Hematopoietic multipotent progenitor cell (in vitro differentiated cells): ENCODE results near the gene MXRA8. TPM values are rescaled to one million over a fixed set of nuclear protein-coding genes. Genes with fewer than 3 reads are reported as not detected.
"Not testable (repeated sequence)": the region's sequence is repeated elsewhere in the genome, so short reads cannot be mapped to it uniquely, and the experiment has no call there.

Experiments used
- DNase-seq, 3 donors: peaks; one replicate each; pipeline ENCODE4 v3.0.0-alpha.2; 2011 to 2015; ENCODE audit warnings: low read depth in 2 of 3, low spot score in 2 of 3
- total RNA-seq: library from RNA; depleted of rRNA; stranded (reverse); fragments of >200 nt; gene quantifications from one replicate; pipeline ENCODE4 v1.2.3, GENCODE V29; 2012

Gene MXRA8, protein sequence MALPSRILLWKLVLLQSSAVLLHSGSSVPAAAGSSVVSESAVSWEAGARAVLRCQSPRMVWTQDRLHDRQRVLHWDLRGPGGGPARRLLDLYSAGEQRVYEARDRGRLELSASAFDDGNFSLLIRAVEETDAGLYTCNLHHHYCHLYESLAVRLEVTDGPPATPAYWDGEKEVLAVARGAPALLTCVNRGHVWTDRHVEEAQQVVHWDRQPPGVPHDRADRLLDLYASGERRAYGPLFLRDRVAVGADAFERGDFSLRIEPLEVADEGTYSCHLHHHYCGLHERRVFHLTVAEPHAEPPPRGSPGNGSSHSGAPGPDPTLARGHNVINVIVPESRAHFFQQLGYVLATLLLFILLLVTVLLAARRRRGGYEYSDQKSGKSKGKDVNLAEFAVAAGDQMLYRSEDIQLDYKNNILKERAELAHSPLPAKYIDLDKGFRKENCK
- total RNA-seq = not detected

DNA sequence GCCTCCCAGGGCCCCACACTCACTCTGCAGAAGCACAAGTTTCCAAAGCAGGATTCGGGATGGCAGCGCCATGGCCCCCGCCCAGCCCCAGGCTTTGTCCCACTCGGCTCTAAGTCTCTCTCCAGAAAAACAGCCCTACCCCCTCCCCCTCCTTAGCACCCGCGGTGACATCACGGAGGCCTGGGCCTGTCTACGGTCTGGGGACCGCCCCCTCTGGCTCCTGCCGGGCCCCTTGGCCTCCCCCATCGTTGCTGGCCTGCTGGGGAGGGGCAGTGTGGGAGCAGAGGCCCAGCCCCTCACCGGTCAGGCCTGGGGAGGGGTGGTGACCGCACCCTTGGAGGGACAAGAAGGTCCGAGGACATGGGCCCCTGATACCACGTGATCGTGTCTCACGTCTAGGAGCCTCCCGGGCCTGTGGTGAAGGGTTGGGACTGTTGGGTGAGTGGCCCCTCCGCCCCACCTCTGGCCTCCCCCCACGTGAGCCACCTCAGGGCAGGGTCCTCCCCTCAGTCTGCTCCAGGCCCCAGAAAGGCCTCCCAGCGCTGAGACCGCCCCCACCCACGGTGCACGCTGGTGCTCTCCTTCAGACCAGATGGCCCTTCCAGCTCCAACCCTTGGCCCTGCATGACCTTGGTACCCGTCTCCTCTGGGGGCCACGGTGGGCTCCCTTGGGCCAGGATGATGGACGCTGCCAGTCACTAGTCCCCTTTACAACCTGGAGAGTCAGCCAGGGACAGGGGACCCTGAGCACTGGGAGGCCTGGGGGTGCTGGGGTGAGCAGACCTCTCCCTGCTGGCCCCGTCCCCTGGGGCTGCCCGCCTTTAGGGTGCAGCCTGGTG lies at the start of gene MXRA8:
Gene MXRA8 (minus strand): TSS at position 123 of the 839 bp plus-strand sequence. CDS start 51 bp downstream, at position 72.
- peak in 1 of 3 donors; percentile 28 for DNase-seq

GRCh38 chr1:1407636-1408318 lies 49.4 kb upstream of the MXRA8 start:
- DNase-seq = peak in 2 of 3 donors; percentile 62 to 64

GRCh38 chr1:1406821-1407635 lies 48.7 kb upstream of the MXRA8 start, which contains the start of gene MRPL20:
Gene MRPL20 (minus strand): TSS chr1:1407293. CDS start chr1:1407217, 76 bp downstream.
- peak; percentile 88 to 96 (median 94) for DNase-seq

DNA sequence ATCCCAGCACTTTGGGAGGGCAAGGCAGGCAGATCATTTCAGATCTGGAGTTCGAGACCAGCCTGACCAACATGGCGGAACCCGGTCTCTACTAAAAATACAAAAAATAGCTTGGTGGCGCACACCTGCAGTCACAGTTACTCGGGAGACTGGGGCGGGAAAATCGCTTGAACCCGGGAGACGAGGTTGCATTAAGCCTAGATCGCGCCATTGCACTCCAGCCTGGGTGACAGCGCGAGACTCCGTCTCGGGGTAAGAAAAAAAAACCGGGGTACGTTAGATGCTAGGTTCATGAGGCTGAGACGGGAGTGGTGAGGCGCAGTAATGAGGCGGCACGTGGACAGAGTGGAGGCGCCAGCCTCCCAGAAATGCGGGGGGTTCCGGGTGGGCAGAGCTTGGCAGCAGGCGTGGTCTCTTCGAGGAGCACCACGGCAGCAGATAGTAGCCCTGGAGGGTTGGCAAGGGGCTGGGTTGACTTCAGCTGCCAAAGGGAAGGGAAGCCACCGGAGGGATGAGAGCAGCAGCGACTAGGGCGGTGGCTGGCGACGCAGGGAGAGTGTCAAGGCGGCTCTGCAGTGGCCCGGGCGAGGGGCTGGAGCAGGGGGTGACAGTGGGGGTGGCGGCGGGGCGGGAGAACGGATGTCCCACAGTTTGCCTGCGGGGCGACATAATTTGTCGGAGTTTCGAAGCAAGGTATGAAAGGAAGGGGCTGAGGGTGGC lies 47.9 kb upstream of the MXRA8 start:
- no peak for DNase-seq

DNA sequence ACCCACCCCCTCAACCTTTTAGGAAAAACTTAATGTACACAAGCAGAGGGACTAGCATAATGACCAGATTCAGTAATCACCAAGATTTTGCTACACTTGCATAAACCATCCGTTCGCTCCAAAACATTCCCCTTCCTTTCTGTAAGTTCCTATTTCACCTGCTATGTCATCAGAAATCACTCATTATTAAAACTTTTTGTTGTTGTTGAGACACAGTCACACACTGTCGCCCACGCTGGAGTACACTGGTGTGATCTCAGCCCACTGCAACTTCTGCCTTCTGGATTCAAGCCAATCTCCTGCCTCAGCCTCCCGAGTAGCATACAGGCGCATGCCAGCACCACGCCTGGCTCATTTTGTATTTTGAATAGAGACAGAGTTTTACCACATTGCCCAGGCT lies 45.3 kb upstream of the MXRA8 start:
- no peak for DNase-seq

GRCh38 chr1:1402901-1403392 lies 44.6 kb upstream of the MXRA8 start:
- DNase-seq = not testable (repeated sequence)

DNA sequence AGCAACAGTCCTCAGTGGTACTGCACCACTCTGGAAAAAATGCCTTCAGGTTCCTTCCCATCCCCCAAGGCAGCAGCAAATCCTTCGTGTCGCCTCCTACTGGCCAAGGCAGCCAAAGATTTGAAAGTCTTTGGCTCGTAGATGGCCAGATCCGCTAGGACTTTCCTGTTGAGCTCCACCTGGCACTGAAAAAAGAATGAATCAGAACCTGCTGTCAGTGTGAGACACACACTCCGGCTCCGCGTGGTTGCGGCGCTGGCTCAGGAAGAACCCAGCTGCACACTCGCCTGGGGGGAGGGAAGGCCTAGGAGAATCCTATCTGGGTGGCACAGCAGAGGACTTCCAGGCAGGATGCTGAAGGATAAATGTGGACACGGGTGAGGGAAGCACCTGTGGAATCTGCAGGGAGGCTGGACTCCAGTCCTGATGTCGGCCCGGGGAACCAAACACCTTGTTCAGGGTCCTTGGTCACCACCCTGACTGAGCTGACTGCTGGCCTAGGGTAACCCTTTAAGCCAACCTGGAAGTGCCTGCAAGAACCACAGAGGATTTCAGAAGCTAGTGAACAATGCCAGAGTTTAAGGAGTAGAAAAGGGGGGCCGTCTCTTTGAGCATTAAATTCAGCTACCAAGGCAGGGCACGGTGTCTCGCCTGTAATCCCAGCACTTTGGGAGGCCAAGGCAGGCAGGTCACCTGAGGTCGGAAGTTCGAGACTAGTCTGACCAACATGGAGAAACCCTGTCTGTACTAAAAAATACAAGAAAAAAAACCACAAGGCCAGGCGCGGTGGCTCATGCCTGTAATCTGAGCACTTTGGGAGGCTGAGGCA lies 43.9 kb upstream of the MXRA8 start:
- DNase-seq = peak in 2 of 3 donors; percentile 42 to 60

DNA sequence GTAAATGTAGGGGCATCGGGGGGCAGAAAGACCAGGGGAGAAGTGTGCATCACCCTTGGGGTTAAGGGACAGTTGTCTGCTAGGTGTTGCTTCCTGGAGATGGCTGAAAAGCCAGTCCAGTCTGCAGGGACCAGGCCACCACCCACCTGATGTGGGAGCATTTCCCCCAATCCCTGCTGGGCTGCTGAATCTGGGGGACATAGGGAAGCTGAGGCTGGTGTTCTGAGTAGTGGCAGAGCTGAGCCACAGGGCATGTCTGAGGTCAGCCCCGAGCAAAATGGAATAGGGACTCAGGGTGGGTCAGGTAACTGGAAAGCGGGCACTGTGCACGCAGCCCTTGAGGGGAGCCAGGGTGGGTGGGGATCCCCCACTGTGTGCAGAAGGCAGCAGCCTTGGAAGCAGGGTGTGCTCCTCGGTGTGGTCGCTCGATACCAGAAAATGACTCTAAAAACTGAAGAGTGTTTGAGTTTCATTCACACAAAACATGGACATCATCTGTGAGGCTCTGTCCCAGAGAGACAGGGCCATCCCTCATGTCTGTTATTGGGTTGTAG lies 43.2 kb upstream of the MXRA8 start:
- no peak for DNase-seq

GRCh38 chr1:1400576-1401456 lies 42.5 kb upstream of the MXRA8 start:
- no peak for DNase-seq

DNA sequence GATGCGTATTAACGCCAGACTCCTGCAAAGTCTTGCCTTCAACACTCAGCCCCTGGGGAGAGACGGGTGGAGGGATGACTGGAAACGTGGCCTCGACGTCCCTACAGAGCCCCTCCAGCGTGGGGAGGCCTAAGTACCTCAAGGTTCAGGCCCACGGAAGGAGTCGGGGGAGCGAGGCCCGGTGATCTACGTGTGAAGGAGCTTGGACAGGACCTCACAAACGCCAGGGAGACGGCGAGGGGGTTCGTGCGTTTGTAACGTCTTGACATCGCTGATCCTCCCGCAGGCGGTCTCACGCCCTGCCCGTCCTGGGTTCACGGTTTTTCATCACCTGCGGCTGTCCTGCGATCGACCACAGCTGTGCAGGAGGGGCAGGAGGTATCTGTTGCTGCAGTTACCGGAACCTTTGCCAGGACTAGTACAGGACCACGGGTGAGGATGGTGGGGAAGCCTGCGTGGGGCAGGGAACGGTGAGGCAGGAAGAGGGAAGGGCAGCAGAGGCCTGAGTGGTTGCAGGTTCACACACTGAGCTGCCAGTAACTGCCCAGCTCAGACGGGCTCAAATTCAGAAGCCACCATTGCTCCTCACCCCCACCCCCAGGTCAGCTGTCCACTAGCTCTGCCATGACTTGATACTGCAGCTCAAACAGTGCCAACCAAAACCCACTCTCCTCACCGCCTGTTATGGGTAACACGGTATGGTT lies 41.7 kb upstream of the MXRA8 start:
- DNase-seq = no peak

DNA sequence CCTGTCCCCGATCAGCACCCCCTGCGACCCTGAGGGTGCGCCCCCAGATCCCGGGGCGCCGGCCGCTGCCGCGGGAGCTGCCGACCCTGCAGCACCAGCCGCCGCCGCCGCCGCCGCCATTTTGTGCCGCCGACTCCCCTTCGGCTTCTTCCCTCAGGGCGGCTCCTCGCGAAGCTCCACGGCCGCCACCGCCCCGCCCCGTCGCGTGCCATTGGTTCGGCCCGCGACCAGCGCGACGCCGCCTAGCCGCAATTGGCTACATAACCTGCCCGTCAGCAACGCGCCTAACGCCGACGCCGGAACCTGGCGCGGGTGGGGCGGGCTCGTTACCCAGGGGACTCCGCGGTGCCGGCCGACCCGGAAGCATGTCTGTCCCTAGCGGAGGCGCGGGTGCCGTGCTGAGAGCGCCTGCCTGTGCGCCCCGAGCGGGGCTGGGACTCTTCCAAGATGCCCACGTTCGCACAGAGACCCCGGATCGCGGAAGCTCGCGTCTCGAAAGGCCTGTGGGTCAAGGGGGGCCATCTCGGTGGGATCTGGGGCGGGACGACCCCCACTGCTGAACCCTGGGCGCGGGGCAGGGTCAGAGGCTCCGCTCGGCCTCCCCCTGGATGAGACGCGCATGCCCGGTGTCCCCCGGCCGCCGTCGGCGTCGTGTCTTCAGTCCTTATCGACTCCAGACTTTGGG lies 41.0 kb upstream of the MXRA8 start, which contains the start of gene CCNL2:
Gene CCNL2 (minus strand): TSS at position 149 of the 685 bp plus-strand sequence. CDS start 29 bp downstream, at position 120.
- peak; percentile 97 to 99 (median 99) for DNase-seq

DNA sequence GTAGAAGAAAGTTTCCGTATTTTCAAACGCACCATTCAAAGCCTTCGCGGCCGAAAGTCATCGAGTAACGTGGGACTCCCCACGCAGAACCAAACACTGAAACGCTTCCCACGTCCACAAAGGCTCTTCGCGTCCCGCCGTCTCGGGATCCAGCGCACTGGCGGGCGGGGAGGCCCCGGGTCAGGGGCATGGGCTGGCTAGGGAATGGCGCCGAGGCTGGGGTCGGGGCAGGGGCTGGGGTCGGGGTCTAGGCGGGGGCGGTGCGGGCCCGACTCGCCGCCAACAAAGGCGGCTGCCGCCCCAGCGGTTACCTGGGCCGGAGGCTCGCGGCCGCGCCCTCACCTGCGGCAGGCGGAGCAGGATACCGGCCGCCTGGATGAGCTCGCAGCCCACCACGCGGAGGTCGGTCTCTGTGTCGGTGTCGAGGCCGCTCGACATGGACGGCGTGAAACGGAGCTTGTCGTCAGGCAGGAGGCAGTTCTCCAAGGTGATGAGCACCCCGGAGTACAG lies 40.4 kb upstream of the MXRA8 start:
- DNase-seq = no peak

DNA sequence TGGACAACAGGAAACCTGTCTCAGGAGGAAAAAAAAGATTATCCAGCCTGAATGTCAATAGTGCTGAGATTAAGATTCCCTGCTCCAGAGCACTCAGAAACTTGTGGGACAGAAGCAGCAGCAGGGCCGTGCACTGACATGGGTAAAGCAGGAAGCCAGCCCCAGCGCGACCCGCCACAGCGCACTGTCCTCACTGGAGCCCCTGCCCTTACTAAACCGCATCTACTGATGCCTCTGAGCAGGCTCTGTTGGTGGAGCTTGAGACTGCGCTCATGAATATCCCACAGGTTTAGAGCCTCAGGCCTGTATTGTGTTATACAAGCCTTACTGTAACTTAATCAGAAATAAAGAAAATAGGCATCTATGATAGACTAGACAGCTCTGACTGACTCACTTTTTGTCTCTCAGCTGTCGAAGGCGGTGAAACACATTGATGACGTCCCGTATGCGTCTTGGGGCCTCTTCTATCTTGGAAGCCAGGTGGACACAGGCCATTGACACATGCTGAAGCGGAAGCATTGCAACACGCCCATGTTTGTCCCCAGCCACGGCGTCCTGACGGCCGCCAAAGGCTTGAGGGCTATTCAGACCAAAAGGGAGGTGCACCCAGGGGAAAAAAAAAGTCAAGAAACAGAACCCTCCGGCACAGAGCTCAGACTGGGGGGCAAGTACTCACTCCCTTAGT lies 39.6 kb upstream of the MXRA8 start:
- DNase-seq = no peak

GRCh38 chr1:1395166-1395565 lies 36.8 kb upstream of the MXRA8 start:
- no peak for DNase-seq

DNA sequence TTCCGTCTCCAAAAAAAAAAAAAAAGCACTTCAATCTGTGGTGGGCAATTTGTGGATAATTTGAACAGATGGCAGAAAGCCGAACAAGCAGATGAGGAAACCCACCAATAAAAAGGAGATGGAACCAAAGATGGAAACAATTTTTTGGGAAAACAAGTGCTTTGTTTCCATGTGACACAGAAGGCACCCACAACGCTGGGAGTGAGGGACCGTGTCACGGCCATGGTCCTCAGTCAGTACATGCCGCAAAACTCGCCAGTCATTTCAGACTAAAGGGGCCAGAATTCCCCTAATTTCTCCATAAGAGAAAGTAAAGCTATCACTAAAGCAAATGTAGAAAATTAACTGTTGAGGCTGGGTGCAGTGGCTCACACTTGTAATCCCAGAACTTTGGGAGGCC lies 35.8 kb upstream of the MXRA8 start:
- DNase-seq = no peak
